Muscle of back (tissue), 11 donors: ENCODE measurements around the gene SAXO2. TPM values are rescaled to one million over a fixed set of nuclear protein-coding genes. Genes with fewer than 3 reads are reported as not detected.
"Not testable (repeated sequence)": the region's sequence is repeated elsewhere in the genome, so short reads cannot be mapped to it uniquely, and the experiment has no call there.

Experiments used
- DNase-seq, 3 donors: peaks; one replicate each; pipeline versions ENCODE4 v3.0.0 to v3.0.0-alpha.2; 2013
- polyA plus RNA-seq, 10 donors: library from polyadenylated mRNA; unstranded; fragments of 120-200 nt; gene quantifications; one replicate each; pipeline ENCODE4 v1.2.1, GENCODE V29; 2013; ENCODE audit not compliant: insufficient read length in 10 of 10

The SAXO2 gene
- polyA plus RNA-seq, 10 donors = 0.99 to 4.8 (median 2.0) TPM

- DNase-seq = not testable (repeated sequence)
These were observed 19.8 kb downstream of the SAXO2 start for GRCh38 chr15:82282386-82282785.

- not testable (repeated sequence) for DNase-seq
These were observed 21.8 kb downstream of the SAXO2 start for GRCh38 chr15:82284381-82284780.

GRCh38 chr15:82286475-82286874 is 23.9 kb downstream of the SAXO2 start:
- not testable (repeated sequence) for DNase-seq

GRCh38 chr15:82288202-82288601 is 25.6 kb downstream of the SAXO2 start:
- DNase-seq = not testable (repeated sequence)

GRCh38 chr15:82292271-82292670 is 29.7 kb downstream of the SAXO2 start:
- no peak for DNase-seq

GRCh38 chr15:82294061-82294690 is 31.6 kb downstream of the SAXO2 start:
- no peak for DNase-seq

- DNase-seq = no peak
These were observed 34.9 kb downstream of the SAXO2 start for GRCh38 chr15:82297546-82297945.

GRCh38 chr15:82298032-82298431 is 35.4 kb downstream of the SAXO2 start:
- no peak for DNase-seq

- DNase-seq = no peak
These were observed 35.9 kb downstream of the SAXO2 start for GRCh38 chr15:82298520-82298919.

GRCh38 chr15:82299511-82299914 is 36.9 kb downstream of the SAXO2 start:
- DNase-seq = not testable (repeated sequence)

GRCh38 chr15:82300326-82300725 is 37.7 kb downstream of the SAXO2 start:
- not testable (repeated sequence) for DNase-seq

GRCh38 chr15:82300883-82301282 is 38.3 kb downstream of the SAXO2 start:
- DNase-seq = no peak

- no peak for DNase-seq
These were observed 38.8 kb downstream of the SAXO2 start for GRCh38 chr15:82301296-82302016.

GRCh38 chr15:82303956-82304777 is 41.5 kb downstream of the SAXO2 start:
- DNase-seq = no peak

GRCh38 chr15:82304778-82305090 is 42.1 kb downstream of the SAXO2 start:
- DNase-seq = no peak

GRCh38 chr15:82305621-82306048 is 43.0 kb downstream of the SAXO2 start:
- DNase-seq = no peak

- no peak for DNase-seq
These were observed 44.4 kb downstream of the SAXO2 start for GRCh38 chr15:82306791-82307713.

- no peak for DNase-seq
These were observed 45.1 kb downstream of the SAXO2 start for GRCh38 chr15:82307714-82308081.

- DNase-seq = no peak
These were observed 47.2 kb downstream of the SAXO2 start for GRCh38 chr15:82309802-82310201.

- DNase-seq = not testable (repeated sequence)
These were observed 48.7 kb downstream of the SAXO2 start for GRCh38 chr15:82311321-82311720.

GRCh38 chr15:82312586-82313349 is 50.1 kb downstream of the SAXO2 start:
- peak in 1 of 3 donors; percentile 28 for DNase-seq
